ENCODE results near the gene SOS1.

The SOS1 gene
- long read RNA-seq, partial matches to known transcripts: 7 of 10 reads
- long read RNA-seq, other reads (novel, unspliced or antisense): 3 of 10 reads

DNA sequence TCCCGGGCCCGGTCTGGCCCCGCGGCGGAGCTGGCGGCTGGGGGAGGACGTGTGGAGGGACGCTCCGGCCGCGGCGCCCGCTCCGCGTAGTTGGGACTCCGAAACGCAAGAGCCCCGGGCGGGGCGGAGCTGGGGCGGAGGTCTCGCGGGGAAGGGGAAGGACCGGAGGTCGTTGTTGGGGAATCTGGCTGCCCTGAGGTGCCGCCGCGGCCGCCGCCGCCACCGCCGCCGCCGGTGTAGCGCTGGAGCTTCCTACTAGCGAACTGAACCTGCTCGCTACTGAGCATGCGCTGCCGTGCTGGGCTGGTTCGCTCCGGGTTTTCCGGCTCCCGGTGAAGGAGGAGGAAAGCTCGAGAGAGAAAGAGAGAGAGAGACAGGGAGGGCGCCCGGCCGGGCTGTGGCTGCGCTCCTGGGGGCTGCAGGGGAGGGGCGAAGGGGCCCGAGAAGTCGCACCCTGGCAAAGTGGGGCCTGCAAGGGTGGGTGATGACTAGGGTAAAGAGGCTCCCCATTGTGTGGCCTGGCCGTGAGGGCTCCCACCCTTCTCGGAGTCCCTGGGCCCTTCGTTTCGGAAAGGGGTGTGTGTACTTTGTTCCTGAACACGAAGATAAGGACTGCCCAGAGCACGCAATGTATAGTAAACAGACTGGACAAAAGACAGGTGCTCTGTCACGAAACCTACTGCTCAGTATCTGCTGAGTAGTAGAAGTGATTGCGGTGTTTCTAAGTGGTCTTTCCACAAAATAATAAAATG is at the start of gene SOS1:
Gene SOS1 (minus strand): TSS at position 281 of the 752 bp plus-strand sequence. CDS start 629 bp downstream, outside the sequence.
- Histone ChIP-seq H3K27ac (replicated peaks) (peak within 1 kb of the TSS; percentile 93), H3K27me3 (ENCODE audit: insufficient read depth, poor library complexity, severe bottlenecking) (no peaks in the 10 kb centered on the region), H3K4me3 (replicated peaks; ENCODE audit: insufficient read depth, low read length) (peak within 1 kb of the TSS; percentile 56)
- TF ChIP-seq REST (IDR thresholded peaks at IDR 0.05; ENCODE audit: insufficient replicate concordance, low read depth): peak; percentile 43
- TF ChIP-seq POLR2AphosphoS5 (IDR thresholded peaks at IDR 0.05; ENCODE audit: low read depth): peak; percentile 77
- TF ChIP-seq SPI1 (IDR thresholded peaks at IDR 0.05; ENCODE audit: borderline replicate concordance, low read depth): peak; percentile 8; the same call in 1 of the 2 replicates
- no peak for TF ChIP-seq CTCF (IDR thresholded peaks at IDR 0.05; ENCODE audit: insufficient read depth, low read length)
- TF ChIP-seq GABPA (IDR thresholded peaks at IDR 0.05; ENCODE audit: low read depth): 0 out of 2 replicates have a peak, but pooled peaks have one; percentile 23
- peak; percentile 79 to 97 for DNase-seq (ENCODE audit: low read depth in 1 of 2, low spot score in 1 of 2)

DNA sequence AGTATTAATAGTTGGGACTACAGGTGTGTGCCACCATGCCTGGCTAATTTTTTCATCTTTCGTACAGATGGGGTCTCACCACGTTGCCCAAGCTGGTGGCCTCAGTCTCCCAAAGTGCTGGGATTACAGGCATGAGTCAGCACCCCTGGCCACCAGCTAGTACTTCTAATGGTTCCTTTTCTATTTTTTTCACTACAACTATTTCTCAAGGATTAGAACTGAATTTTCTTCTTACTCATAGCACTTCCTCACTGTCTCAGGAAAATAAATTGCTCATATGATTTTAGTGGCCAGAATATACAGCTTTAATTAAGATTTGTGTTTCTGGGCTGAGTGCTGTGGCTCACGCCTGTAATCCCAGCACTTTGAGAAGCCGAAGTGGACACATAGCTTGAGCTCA is 43.2 kb upstream of the SOS1 start:
- Histone ChIP-seq H3K27me3 (ENCODE audit: insufficient read depth, poor library complexity, severe bottlenecking) (no peaks in the 10 kb centered on the region), H3K4me3 (replicated peaks; ENCODE audit: insufficient read depth, low read length) (no peak overlapping the region), H3K27ac (replicated peaks) (no peak overlapping the region)
- no peak for DNase-seq (ENCODE audit: low read depth in 1 of 2, low spot score in 1 of 2)
- TF ChIP-seq SPI1 (IDR thresholded peaks at IDR 0.05; ENCODE audit: borderline replicate concordance, low read depth) (peak; percentile 9; the same call in 1 of the 2 replicates), GABPA (IDR thresholded peaks at IDR 0.05; ENCODE audit: low read depth) (no peak)

GRCh38 chr2:39160982-39161381 is 40.1 kb upstream of the SOS1 start:
- Histone ChIP-seq H3K4me3 (replicated peaks; ENCODE audit: insufficient read depth, low read length) (no peak overlapping the region), H3K27me3 (ENCODE audit: insufficient read depth, poor library complexity, severe bottlenecking) (no peaks in the 10 kb centered on the region), H3K27ac (replicated peaks) (no peak overlapping the region)
- no peak for TF ChIP-seq CTCF (IDR thresholded peaks at IDR 0.05; ENCODE audit: insufficient read depth, low read length)
- no peak for TF ChIP-seq GABPA (IDR thresholded peaks at IDR 0.05; ENCODE audit: low read depth)
- TF ChIP-seq POLR2AphosphoS5 (IDR thresholded peaks at IDR 0.05; ENCODE audit: low read depth): no peak
- no peak for TF ChIP-seq SPI1 (IDR thresholded peaks at IDR 0.05; ENCODE audit: borderline replicate concordance, low read depth)
- no peak for TF ChIP-seq REST (IDR thresholded peaks at IDR 0.05; ENCODE audit: insufficient replicate concordance, low read depth)
- no peak for DNase-seq (ENCODE audit: low read depth in 1 of 2, low spot score in 1 of 2)

DNA sequence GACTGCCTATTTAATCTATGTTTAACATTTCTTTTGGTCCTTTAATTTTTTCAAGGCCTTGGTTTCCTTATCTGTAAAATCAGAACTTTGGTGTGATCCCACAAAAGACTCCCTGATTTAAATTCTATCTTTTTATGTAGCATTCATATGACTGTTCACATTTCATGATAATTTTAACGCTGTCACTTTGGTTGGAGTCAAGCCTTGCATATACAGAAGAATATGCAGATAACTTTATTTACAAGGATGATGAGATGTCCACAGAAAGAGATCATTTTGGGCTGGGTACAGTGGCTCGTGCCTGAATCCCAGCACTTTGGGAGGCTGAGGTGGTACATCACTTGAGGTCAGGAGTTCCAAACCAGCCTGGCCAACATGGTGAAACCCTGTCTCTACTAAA is 38.4 kb upstream of the SOS1 start:
- Histone ChIP-seq H3K27me3 (ENCODE audit: insufficient read depth, poor library complexity, severe bottlenecking) (no peaks in the 10 kb centered on the region), H3K4me3 (replicated peaks; ENCODE audit: insufficient read depth, low read length) (no peak overlapping the region), H3K27ac (replicated peaks) (no peak overlapping the region)
- no peak for DNase-seq (ENCODE audit: low read depth in 1 of 2, low spot score in 1 of 2)
- no peak for TF ChIP-seq REST (IDR thresholded peaks at IDR 0.05; ENCODE audit: insufficient replicate concordance, low read depth)
- TF ChIP-seq CTCF (IDR thresholded peaks at IDR 0.05; ENCODE audit: insufficient read depth, low read length): no peak
- no peak for TF ChIP-seq POLR2AphosphoS5 (IDR thresholded peaks at IDR 0.05; ENCODE audit: low read depth)
- TF ChIP-seq SPI1 (IDR thresholded peaks at IDR 0.05; ENCODE audit: borderline replicate concordance, low read depth): no peak
- TF ChIP-seq GABPA (IDR thresholded peaks at IDR 0.05; ENCODE audit: low read depth): no peak
